ENCODE results near the gene PAX7.

PAX7 gene

DNA sequence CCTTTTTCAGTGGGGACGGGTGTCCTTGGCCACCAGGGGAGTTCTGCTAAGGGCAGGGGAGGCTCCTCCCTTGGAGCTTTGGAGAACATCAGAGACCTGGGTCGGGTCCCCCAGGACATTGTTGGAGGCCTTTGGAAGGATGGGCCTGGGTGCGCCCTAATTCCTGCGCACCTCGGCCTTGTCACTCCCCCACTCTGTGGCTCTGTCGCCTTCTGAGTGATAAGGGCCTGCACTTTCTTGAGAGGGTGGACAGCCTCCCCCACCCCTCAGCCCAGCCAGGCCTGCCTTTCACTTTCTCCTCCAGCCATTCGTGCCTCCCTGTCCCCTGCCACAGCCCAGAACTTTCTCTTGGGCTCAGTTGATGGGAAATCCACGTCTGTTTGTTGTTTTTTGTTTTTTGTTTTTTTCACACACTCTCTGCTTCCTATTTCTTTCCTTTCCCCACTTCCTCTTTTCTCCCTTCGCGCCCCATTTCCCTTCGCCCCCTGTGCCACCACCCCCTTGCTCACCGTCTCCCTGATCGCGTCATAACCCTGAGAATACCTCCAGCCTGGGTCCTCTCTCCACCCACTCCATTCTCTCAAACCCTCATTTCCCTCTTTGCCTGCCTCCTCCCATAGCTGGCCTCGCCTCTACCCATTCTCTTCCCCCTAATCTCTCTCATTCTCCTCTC lies 85.6 kb downstream of the PAX7 start:
- Histone ChIP-seq H3K79me2 (ENCODE audit: insufficient read depth, low read depth) (no peaks in the 10 kb centered on the region), H3K9ac (no peak overlapping the region), H3K4me1 (ENCODE audit: low read depth, poor library complexity, severe bottlenecking) (no peaks in the 10 kb centered on the region), H4K20me1 (ENCODE audit: insufficient read depth) (no peaks in the 10 kb centered on the region), H3K4me2 (no peak overlapping the region), H2AFZ (ENCODE audit: low read depth) (no peak overlapping the region), H3K27me3 (ENCODE audit: insufficient read depth, low read depth) (peaks cover 29% of the 10 kb centered on the region), H3K27ac (no peak overlapping the region), H3K4me3 (IDR thresholded peaks at IDR 0.05; ENCODE audit: insufficient read depth, low read depth, low read length) (no peak overlapping the region), H3K36me3 (ENCODE audit: insufficient read depth) (no peaks in the 10 kb centered on the region)
- TF ChIP-seq, protein P1, sequence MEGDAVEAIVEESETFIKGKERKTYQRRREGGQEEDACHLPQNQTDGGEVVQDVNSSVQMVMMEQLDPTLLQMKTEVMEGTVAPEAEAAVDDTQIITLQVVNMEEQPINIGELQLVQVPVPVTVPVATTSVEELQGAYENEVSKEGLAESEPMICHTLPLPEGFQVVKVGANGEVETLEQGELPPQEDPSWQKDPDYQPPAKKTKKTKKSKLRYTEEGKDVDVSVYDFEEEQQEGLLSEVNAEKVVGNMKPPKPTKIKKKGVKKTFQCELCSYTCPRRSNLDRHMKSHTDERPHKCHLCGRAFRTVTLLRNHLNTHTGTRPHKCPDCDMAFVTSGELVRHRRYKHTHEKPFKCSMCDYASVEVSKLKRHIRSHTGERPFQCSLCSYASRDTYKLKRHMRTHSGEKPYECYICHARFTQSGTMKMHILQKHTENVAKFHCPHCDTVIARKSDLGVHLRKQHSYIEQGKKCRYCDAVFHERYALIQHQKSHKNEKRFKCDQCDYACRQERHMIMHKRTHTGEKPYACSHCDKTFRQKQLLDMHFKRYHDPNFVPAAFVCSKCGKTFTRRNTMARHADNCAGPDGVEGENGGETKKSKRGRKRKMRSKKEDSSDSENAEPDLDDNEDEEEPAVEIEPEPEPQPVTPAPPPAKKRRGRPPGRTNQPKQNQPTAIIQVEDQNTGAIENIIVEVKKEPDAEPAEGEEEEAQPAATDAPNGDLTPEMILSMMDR (conservative IDR thresholded peaks at IDR 0.05; ENCODE audit: low read depth, low read length) = no peak

DNA sequence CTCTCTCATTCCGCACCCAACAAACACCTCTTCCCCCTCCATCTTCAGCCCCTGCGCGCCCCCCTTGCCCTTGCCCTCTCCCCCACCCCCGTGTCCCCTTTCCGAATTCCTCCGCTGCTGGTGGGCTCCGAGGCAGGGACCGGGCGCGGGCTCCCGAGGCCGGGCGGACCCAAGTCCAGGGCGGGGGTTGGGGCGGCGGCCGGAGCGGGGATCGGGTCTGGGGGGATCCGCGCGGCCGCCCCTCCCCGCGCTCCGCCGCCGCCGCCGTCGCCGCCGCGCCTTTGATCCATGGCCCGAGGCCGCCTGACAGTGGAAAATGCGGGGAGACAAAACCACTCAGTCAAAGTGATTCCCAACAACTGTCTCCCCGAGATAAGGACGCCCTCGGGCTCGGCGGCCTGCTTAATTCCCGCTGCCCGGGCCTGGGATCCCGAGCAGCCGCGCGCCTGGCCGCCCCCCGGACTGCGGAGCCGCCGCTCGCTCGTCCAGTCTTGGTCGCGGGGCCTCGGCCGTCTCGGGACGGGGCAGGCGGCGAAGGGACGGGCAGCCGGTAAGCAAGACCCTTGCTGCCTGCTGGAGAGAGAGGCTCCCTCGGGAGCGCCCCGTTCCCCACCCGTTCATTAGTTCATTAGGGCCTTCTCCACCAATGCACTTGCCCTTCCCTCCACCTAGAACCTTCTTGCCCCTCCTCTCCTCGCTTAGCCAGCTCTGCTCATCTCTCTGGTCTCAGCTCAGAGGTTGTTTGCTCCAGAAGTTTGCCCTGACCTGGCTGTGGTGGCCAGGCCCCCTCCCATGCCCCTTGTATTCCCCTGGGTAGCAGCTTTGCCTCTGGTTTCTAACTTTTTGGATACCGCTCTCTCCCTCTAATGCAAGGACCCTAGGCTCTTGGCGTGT lies 86.4 kb downstream of the PAX7 start:
- H3K79me2 ChIP-seq (ENCODE audit: insufficient read depth, low read depth) = no peaks in the 10 kb centered on the region
- no peak overlapping the region for H3K27ac ChIP-seq
- H3K27me3 ChIP-seq (ENCODE audit: insufficient read depth, low read depth) = peaks cover 29% of the 10 kb centered on the region
- TF ChIP-seq, protein P1 (conservative IDR thresholded peaks at IDR 0.05; ENCODE audit: low read depth, low read length) = no peak
- H2AFZ ChIP-seq (ENCODE audit: low read depth) = no peak overlapping the region
- no peak overlapping the region for H3K4me3 ChIP-seq (IDR thresholded peaks at IDR 0.05; ENCODE audit: insufficient read depth, low read depth, low read length)
- no peaks in the 10 kb centered on the region for H3K36me3 ChIP-seq (ENCODE audit: insufficient read depth)
- H3K4me2 ChIP-seq = no peak overlapping the region
- H3K9ac ChIP-seq = no peak overlapping the region
- H4K20me1 ChIP-seq (ENCODE audit: insufficient read depth) = no peaks in the 10 kb centered on the region
- no peaks in the 10 kb centered on the region for H3K4me1 ChIP-seq (ENCODE audit: low read depth, poor library complexity, severe bottlenecking)

DNA sequence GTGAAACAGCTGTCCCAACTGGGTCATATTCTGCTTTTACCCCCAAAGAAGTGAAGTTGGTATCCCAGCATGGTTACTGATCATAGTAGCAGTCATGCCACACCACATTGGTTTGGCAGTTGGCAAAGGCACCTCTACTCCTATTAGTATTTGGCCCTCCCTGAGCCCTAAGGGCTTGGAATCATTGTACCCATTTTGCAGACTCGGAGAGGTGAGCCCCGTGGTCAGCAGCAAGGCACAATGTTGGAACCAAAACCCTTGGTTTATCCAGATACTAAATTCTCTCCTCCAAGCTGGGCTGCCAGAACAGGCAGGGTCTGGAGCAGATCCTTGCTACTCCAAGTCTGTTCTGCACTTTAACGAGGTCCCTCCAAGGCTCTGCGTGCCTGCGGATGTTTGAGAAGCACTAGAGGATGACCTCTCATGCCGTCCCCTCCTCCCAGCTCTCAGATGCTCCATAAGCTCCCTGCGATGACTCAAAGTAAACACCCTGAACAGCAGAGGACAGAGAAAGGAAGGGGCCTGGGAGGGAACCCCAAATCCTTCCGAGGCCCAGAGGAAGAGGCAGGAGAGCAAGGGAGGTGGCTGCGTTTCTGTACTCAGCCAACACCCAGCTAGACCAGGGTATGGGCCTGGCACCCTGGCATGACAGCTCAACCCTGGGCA lies 89.3 kb downstream of the PAX7 start:
- Histone ChIP-seq H3K27me3 (ENCODE audit: insufficient read depth, low read depth) (peaks cover 27% of the 10 kb centered on the region; the same call in 1 of the 2 replicates), H3K4me2 (no peak overlapping the region), H3K4me1 (ENCODE audit: low read depth, poor library complexity, severe bottlenecking) (no peaks in the 10 kb centered on the region), H4K20me1 (ENCODE audit: insufficient read depth) (no peaks in the 10 kb centered on the region), H3K9ac (no peak overlapping the region), H3K36me3 (ENCODE audit: insufficient read depth) (no peaks in the 10 kb centered on the region), H3K4me3 (IDR thresholded peaks at IDR 0.05; ENCODE audit: insufficient read depth, low read depth, low read length) (no peak overlapping the region), H2AFZ (ENCODE audit: low read depth) (no peak overlapping the region), H3K27ac (no peak overlapping the region), H3K79me2 (ENCODE audit: insufficient read depth, low read depth) (no peaks in the 10 kb centered on the region)
- TF ChIP-seq, protein P1 (conservative IDR thresholded peaks at IDR 0.05; ENCODE audit: low read depth, low read length) = no peak

DNA sequence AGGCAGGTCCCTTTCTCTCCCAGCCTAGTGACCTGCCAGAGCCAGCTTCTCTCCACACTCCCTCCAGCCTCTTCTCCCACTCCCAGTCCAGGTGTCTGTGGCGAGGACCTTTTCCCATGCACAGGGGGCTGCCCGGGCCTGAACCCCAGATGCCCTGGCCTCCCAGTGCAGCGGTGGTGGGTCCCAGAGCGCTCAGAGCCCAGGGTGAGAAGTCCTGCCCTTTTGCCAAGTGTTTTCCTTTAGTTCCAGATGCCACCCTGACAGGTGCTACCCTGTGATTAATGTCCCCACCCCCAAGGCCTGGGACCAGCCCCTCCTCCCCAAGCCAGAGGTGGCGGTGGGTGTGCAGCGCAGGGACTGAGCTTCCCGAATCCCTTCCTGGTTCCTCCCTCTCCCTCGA lies 90.4 kb downstream of the PAX7 start:
- Histone ChIP-seq H3K4me2 (no peak overlapping the region), H3K36me3 (ENCODE audit: insufficient read depth) (no peaks in the 10 kb centered on the region), H3K4me3 (IDR thresholded peaks at IDR 0.05; ENCODE audit: insufficient read depth, low read depth, low read length) (no peak overlapping the region), H2AFZ (ENCODE audit: low read depth) (no peak overlapping the region), H3K27ac (no peak overlapping the region), H3K79me2 (ENCODE audit: insufficient read depth, low read depth) (no peaks in the 10 kb centered on the region), H3K4me1 (ENCODE audit: low read depth, poor library complexity, severe bottlenecking) (no peaks in the 10 kb centered on the region), H3K9ac (no peak overlapping the region), H4K20me1 (ENCODE audit: insufficient read depth) (no peaks in the 10 kb centered on the region), H3K27me3 (ENCODE audit: insufficient read depth, low read depth) (peaks cover 19% of the 10 kb centered on the region; the same call in 1 of the 2 replicates)
- TF ChIP-seq, protein P1 (conservative IDR thresholded peaks at IDR 0.05; ENCODE audit: low read depth, low read length) = no peak

All from KMS-11 (cell line).